Suppressor macrophage treated with lipopolysaccharide for 4 hours (primary cell): Measurements from ENCODE around the gene PLPPR3.

ENCODE experiments used
- DNase-seq: peaks from one replicate; pipeline ENCODE4 v3.0.0-alpha.2; 2020

The PLPPR3 gene

DNA sequence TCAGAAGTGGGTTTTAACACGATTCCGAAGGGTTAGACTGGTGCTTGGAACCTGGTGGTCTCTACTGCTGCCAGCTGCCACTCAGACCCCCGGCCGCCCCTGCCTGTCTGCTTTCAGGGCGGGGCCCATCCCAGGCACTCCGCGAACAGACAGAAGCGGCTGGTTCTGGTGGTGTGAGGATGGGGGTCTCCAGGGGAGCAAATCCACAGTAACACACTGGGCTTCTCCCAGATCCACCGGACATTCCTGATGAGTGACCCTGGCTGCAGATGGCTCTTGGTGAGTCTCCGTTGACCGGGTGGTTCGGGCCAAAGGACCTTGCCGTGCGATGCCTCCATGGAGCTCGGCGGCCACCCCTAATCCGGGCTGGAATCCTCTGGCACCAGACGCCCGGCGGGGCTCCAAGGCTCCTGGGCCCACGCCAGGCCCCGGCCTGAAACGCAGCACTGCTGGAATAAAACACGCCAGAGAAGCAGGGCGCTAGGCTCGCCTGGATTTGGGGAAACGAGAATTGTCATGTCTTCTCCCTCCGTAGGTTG, 26.6 kb downstream of the PLPPR3 start:
- DNase-seq, result no peak

DNA sequence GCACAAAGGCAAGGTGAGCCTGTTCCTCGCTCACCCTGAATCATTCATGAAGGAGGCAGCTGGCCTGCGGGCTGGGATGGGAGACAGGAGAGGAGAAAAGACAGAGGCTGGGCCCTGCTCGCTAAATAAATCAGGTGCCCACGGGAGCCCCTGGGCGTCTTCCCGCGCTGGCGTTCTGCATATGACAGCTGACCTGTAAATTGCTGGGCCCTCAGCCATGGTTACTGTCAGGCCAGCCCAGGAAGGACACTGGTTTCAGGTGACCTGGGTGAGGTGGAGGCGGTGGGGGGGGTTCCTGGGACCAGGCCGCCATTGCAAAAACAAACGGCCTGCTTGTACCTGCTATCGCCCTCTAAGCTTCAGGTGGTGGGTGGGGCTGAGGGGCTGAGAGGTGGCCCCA, 27.9 kb downstream of the PLPPR3 start:
- DNase-seq, result no peak

DNA sequence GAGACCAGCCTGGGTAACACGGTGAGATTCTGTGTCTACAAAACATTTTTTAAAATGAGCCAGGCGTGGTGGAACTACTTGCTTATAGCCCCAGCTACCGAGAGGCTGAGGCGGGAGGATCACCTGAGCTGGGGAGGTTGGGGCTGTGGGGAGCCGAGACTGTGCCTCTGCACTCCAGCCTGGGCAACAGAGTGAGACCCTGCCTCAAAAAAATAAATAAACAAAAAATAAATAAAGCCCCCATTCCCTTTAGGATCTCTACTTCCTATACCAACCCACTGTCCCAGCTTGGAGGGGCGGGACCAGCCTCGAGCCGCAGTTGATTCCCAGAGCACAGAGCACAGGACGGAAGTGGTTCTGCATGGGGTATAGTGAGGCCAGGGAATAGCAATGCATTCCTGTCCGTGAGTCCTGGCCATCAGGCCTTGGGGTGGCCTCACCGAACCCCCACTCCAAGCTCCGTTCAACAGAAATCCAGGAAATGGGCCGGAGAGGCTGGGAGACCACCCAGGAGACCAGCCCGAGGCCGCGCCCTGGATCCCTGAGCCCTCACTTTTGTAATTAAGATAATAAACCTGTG, 29.4 kb downstream of the PLPPR3 start:
- DNase-seq, result no peak

- DNase-seq, result no peak
Measured at GRCh38 chr19:791567-792305, 30.0 kb downstream of the PLPPR3 start.

GRCh38 chr19:791007-791566, 30.7 kb downstream of the PLPPR3 start:
- DNase-seq, result no peak

GRCh38 chr19:789701-790060, 32.1 kb downstream of the PLPPR3 start:
- no peak for DNase-seq

DNA sequence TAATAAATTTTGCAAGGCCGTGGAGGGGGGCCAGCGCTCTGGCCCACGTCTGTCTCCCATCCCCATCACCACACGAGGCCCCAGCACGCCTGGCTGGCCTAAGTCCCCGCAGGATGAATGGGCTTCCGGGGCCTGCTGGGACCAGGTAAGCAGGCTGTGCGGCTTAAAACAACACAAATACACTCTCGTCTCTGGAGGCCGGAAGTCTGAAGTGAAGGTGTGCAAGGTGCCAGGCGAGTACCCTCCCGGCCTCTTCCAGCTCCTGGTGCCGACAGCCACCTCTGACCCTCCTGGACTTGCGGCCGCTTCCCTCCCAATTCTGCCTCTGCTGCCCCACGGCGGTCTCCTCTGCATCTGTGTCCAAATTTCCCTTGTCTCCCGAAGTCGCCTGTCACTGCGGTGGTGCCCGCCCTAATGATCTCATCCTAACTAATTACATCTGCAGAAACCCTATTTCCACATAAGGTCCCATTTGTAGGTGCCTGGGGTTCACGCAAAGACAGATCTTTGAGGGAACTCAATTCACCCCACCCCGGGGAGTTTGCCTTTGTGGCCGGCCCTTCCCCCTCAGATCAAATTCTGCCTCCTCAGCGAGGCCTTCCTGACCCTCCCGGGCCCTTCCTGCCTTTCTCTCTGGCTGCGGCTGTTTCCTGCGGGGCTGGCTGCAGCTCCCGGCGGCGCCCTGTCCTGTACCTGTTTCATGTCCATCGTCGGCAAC, 32.6 kb downstream of the PLPPR3 start:
- peak; percentile 51 for DNase-seq

DNA sequence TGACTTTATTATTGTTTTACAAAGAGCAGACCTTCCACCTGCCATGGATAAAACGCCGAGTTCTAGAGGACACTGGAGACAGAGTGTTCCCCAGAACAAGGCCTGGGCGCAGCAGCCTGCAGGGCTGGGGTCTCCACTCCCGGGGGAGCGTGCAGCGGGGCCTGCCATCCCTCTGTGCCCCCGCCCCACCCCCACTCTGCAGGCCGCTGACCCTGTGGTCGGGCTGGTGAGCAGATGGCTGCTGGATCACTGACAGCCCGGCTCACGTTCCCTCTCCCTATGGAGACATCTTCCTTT, 33.1 kb downstream of the PLPPR3 start:
- no peak for DNase-seq

DNA sequence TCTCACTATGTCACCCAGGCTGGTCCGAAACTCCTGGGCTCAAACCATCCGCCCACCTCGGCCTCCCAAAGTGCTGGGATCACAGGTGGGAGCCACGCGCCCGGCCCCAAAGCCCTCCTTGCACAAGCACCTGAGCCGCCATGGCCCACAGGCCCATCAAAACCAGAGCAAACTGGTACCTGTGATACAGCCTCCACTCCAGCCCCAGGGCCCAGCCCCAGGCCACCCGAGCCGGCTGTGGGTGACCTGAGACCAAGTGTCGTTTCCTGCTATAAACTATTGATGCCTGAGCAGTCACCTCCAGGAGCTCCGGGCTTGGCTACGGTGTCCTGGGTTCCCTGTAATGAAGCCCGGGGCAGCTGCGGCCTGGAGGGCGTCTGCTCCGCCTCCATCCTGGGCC, 34.2 kb downstream of the PLPPR3 start:
- DNase-seq, result no peak

DNA sequence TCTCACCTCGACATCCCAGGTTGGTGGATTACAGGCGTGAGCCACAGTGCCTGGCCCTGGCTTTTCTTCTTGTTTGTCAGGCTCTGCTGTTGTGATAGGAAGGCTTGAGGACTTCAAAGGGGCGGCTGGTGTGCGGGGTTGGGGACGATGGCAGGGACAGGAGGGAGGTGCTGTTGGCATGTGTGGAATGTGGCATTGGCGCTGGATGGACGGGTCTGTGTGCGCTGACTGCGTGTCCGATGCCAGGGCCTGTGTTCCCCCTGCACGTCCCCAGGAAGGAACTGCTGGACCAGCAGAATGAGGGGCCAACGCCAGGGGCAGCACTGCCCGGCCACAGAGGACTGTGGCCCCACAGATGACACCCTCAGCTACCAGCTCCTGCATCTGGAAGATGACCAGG, 37.2 kb downstream of the PLPPR3 start:
- DNase-seq, result no peak

GRCh38 chr19:782878-783668, 38.7 kb downstream of the PLPPR3 start:
- no peak for DNase-seq

DNA sequence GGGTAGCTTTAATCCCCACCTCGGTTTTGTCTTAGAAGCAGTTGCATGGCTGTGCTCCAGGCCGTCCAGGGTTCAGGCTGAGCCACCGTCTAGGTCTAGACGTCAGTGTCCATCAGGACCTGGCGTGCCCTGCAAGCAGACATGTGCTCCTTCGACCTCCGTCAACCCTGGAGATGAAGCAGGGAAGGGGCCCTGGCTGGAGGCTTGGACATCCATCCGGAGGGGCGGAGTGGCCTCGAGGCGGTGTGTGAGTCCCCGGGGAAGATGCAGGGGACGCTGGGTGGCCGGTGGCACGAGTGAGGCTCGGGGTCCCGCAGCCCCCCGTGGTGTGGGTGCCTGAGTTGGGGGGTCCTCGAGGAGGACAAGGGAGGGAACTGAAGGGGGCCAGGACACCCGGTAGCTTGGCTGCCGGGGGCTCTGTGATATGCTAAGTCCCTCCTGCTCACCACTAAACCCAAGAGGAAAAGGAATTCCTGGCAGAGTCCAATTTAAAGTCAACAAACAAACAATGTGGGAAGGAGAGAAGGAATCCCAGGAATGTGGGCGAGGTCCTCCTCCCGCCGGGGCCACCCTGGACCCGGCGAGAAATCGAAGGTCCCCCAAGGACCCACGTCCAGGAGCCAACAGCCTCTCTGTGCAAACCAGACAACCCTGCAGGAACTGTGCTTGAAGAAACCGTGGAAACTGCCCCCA, 39.4 kb downstream of the PLPPR3 start:
- no peak for DNase-seq

- no peak for DNase-seq
Measured at GRCh38 chr19:781800-782184, 40.0 kb downstream of the PLPPR3 start.

- no peak for DNase-seq
Measured at GRCh38 chr19:780935-781334, 40.8 kb downstream of the PLPPR3 start.

DNA sequence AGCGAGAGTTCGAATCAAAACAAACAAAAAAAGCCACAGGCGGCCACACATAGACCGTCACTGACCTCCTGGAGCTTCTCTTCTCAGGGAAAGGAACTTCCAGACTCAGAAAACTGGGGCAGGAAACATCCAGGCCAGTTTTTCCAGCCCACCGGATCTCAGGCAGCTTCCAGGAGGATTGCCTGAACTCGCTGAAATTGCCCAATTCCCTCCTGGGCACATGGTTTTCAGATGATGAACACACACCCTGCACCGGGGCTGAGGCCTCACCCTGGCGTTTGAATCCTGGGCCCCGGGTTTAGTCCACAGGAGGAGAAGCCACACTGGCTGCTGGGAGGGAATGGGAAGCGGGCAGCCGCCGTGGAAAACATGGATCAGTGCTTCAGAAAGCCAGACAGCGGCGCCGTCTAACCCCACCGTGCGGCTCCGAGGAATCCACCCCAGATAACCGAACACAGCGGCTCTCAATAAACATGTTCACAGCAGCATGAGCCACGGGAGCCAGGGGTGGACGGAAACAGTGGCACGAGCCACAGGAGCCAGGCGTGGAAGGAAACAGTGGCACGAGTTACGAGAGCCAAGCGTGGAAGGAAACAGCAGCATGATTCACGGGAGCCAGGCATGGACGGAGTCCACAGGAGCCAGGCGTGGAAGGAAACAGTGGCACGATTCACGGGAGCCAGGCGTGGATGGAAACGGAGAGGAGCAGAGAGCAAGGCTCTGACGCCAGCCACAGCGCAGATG, 42.7 kb downstream of the PLPPR3 start:
- no peak for DNase-seq

GRCh38 chr19:776549-776948, 45.2 kb downstream of the PLPPR3 start:
- DNase-seq, result no peak

- no peak for DNase-seq
Measured at GRCh38 chr19:772730-773436, 48.9 kb downstream of the PLPPR3 start.

DNA sequence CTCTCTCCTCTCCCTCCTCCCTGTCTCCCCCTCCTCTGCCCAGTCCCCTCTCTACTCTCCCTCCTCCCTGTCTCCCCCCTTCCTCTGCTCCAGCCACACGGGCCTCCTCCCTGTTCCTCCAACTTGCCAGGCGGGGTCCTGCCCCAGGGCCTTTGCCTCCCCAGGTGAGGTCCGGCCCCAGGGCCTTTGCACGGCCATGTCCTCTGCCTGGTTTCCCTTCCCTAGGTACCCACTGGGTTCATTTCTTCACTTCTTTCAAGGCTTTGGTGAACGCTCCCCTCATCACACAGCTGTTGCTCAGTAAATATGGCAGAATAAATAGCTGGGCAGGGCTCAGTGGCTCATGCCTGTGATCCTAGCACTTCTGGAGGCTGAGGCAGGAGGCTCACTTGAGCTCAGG, 49.7 kb downstream of the PLPPR3 start:
- no peak for DNase-seq

- peak; percentile 66 for DNase-seq
Measured at GRCh38 chr19:771332-771785, 50.4 kb downstream of the PLPPR3 start.

DNA sequence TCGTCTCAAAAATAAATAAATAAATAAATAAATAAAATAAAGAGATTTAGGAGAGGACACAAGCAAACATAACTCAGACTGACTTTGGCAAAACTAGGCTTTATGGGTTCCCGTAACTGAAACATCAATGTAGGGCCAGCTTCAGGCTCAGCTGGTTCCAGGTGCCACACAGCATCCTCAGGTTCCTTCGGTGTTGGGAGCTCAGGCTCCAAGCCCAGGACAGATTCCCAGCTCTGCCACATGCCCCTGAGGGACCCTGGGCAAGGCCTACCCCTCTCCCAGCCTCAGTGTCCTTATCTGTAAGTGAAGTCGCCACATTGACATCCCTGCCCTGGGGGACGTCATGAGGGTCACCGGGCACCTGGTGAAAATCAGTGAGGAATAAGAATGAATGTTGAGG, 52.1 kb downstream of the PLPPR3 start:
- no peak for DNase-seq

GRCh38 chr19:768424-768823, 53.3 kb downstream of the PLPPR3 start:
- DNase-seq, result no peak
